Fibroblast of skin of right biceps (primary cell): Measurements from ENCODE around the gene SCAPER.

Experiments used
- DNase-seq: peaks from one replicate; pipeline ENCODE4 v3.0.0-alpha.2; 2013

Gene SCAPER

GRCh38 chr15:76347482-76348055 is 557.6 kb downstream of the SCAPER start:
- DNase-seq: no peak

- peak; percentile 46 for DNase-seq
Observed at GRCh38 chr15:76346669-76347481, 558.3 kb downstream of the SCAPER start.

GRCh38 chr15:76345880-76346668 is 559.1 kb downstream of the SCAPER start:
- no peak for DNase-seq

GRCh38 chr15:76345583-76345879 is 559.6 kb downstream of the SCAPER start:
- no peak for DNase-seq

- no peak for DNase-seq
Observed at GRCh38 chr15:76344893-76345582, 560.1 kb downstream of the SCAPER start.

GRCh38 chr15:76343313-76343996 is 561.7 kb downstream of the SCAPER start:
- no peak for DNase-seq

GRCh38 chr15:76342382-76343201 is 562.5 kb downstream of the SCAPER start:
- DNase-seq: no peak

- DNase-seq: no peak
Observed at GRCh38 chr15:76342058-76342381, 563.1 kb downstream of the SCAPER start.

GRCh38 chr15:76341366-76342057 is 563.6 kb downstream of the SCAPER start:
- DNase-seq: no peak

GRCh38 chr15:76340803-76341365 is 564.3 kb downstream of the SCAPER start:
- no peak for DNase-seq

GRCh38 chr15:76340198-76340802 is 564.8 kb downstream of the SCAPER start:
- peak; percentile 26 for DNase-seq

GRCh38 chr15:76339305-76340197 is 565.6 kb downstream of the SCAPER start:
- peak; percentile 19 for DNase-seq

GRCh38 chr15:76338486-76339304 is 566.4 kb downstream of the SCAPER start:
- DNase-seq: no peak

- DNase-seq: no peak
Observed at GRCh38 chr15:76337696-76338485, 567.2 kb downstream of the SCAPER start.

GRCh38 chr15:76337059-76337695 is 568.0 kb downstream of the SCAPER start:
- DNase-seq: peak; percentile 24

- DNase-seq: peak; percentile 88
Observed at GRCh38 chr15:76336254-76337058, 568.7 kb downstream of the SCAPER start, which contains the start of gene ISL2. Gene ISL2 (plus strand): TSS chr15:76336773. CDS start chr15:76336884, 111 bp downstream.
